ENCODE results near the gene MAD1L1.

MAD1L1 gene

GRCh38 chr7:1897076-1897860 lies 335.5 kb downstream of the MAD1L1 start:
- TF ChIP-seq, protein P1, sequence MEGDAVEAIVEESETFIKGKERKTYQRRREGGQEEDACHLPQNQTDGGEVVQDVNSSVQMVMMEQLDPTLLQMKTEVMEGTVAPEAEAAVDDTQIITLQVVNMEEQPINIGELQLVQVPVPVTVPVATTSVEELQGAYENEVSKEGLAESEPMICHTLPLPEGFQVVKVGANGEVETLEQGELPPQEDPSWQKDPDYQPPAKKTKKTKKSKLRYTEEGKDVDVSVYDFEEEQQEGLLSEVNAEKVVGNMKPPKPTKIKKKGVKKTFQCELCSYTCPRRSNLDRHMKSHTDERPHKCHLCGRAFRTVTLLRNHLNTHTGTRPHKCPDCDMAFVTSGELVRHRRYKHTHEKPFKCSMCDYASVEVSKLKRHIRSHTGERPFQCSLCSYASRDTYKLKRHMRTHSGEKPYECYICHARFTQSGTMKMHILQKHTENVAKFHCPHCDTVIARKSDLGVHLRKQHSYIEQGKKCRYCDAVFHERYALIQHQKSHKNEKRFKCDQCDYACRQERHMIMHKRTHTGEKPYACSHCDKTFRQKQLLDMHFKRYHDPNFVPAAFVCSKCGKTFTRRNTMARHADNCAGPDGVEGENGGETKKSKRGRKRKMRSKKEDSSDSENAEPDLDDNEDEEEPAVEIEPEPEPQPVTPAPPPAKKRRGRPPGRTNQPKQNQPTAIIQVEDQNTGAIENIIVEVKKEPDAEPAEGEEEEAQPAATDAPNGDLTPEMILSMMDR (IDR thresholded peaks at IDR 0.05): no peak

DNA sequence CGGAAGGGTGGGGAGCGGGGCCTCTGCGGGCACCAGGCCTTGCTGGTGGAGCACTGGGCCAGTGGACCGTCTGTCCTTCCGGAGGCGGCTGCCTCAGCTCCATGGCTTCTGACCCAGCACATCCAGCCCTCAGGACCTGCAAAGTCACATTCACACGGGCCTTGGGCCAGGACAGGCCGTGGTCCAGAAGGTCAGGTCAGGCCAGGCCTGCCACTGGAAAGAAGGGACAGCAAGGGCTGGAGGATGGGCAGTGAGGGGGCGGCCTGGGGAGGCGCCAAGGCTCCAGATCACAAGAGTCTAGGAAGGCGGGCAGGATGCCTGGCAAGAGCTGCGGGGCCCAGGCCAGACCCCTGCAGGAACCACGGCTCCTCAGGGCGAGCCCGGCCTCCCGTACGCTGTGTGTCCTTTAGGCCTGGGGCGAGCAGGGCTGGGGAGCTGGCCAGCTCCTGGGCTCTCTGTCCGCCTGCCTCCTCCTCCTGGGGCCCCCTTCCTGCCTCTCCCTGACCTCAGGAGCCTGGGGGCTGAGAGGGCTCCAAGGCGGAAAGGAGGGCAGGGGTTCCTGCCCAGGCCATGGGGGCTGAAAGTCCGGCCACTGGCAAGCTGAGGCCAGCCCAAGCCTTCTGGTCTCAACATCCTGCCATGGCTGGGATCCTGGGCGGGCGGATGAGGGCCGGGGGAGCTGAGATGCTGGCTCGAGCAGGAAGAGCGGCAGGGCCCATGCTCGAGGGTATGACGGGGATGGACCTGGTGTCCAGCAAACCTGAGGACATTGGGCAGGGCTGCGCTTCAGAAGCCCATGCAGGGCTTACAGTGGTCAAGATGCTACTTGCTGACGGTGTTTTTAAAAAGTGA lies 336.9 kb downstream of the MAD1L1 start:
- TF ChIP-seq, protein P1 (IDR thresholded peaks at IDR 0.05): no peak

- TF ChIP-seq, protein P1 (IDR thresholded peaks at IDR 0.05): no peak
These were observed 337.7 kb downstream of the MAD1L1 start for GRCh38 chr7:1894906-1895663.

- TF ChIP-seq, protein P1 (IDR thresholded peaks at IDR 0.05): no peak
These were observed 338.3 kb downstream of the MAD1L1 start for GRCh38 chr7:1894313-1894900.

DNA sequence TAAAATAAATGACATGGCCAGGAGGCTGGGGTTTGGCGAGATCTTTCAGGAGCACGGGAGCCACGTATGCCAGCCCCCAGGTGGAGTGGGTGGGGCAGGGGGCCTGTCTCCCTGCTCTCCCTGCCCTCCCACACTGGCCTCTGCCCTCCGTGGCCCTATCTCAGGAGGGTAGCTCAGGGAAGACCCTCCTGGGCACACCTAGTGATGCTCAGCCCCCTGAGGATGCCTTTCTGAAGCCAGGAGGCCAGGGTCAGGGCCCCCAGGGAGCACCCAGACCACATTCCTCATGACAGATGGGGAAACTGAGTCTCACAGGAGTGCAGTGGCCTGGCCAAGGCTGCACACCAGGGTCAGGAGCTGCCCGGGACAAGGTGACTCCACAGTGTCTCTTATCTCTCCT lies 339.3 kb downstream of the MAD1L1 start:
- TF ChIP-seq, protein P1 (IDR thresholded peaks at IDR 0.05): no peak

GRCh38 chr7:1893036-1893435 lies 339.7 kb downstream of the MAD1L1 start:
- TF ChIP-seq, protein P1 (IDR thresholded peaks at IDR 0.05): no peak

Data from LNCAP (cell line).